ENCODE data around the gene SORBS2. TPM values are rescaled to one million over a fixed set of nuclear protein-coding genes. Genes with fewer than 3 reads are reported as not detected.
"Not testable (repeated sequence)": the region's sequence is repeated elsewhere in the genome, so short reads cannot be mapped to it uniquely, and the experiment has no call there.

Gene SORBS2
- total and polyA plus RNA-seq, 4 donors: 11.2 to 70.4 (median 26.4) TPM

- Histone ChIP-seq H3K4me1 (ENCODE audit: control insufficient read depth in 5 of 5, insufficient read depth in 5 of 5, low read length in 5 of 5) (peaks cover 0 to 17% (median 0%) of the 10 kb centered on the region in 5 donors), H3K9ac (ENCODE audit: insufficient read depth in 1 of 2, low read length in 2 of 2) (no peak overlapping the region), H3K27me3 (ENCODE audit: control insufficient read depth in 3 of 3, insufficient read depth in 3 of 3, low read length in 2 of 3) (no peaks in the 10 kb centered on the region), H3K4me3 (no peak overlapping the region), H3K36me3 (ENCODE audit: control insufficient read depth in 4 of 4, insufficient read depth in 4 of 4, low read length in 4 of 4) (no peaks in the 10 kb centered on the region), H3K27ac (ENCODE audit: low read depth in 1 of 2, low read length in 1 of 2) (peak overlapping the region in 1 of 2 donors; percentile 89), H3K9me3 (ENCODE audit: control insufficient read depth in 4 of 4, insufficient read depth in 3 of 4, low read length in 3 of 4) (peaks cover 0 to 2% (median 0%) of the 10 kb centered on the region in 4 donors)
- TF ChIP-seq, protein P1, sequence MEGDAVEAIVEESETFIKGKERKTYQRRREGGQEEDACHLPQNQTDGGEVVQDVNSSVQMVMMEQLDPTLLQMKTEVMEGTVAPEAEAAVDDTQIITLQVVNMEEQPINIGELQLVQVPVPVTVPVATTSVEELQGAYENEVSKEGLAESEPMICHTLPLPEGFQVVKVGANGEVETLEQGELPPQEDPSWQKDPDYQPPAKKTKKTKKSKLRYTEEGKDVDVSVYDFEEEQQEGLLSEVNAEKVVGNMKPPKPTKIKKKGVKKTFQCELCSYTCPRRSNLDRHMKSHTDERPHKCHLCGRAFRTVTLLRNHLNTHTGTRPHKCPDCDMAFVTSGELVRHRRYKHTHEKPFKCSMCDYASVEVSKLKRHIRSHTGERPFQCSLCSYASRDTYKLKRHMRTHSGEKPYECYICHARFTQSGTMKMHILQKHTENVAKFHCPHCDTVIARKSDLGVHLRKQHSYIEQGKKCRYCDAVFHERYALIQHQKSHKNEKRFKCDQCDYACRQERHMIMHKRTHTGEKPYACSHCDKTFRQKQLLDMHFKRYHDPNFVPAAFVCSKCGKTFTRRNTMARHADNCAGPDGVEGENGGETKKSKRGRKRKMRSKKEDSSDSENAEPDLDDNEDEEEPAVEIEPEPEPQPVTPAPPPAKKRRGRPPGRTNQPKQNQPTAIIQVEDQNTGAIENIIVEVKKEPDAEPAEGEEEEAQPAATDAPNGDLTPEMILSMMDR (IDR thresholded peaks at IDR 0.05; ENCODE audit: control extremely low read depth, extremely low read depth): no peak
- no peak for ATAC-seq (ENCODE audit: insufficient read depth, low FRiP score)
- DNase-seq: no peak
- WGBS, 2 donors: 33 to 71% methylated on average over 3 of the region's 3 CpGs
These were observed 103.6 kb downstream of the SORBS2 start for GRCh38 chr4:185708348-185708747.

DNA sequence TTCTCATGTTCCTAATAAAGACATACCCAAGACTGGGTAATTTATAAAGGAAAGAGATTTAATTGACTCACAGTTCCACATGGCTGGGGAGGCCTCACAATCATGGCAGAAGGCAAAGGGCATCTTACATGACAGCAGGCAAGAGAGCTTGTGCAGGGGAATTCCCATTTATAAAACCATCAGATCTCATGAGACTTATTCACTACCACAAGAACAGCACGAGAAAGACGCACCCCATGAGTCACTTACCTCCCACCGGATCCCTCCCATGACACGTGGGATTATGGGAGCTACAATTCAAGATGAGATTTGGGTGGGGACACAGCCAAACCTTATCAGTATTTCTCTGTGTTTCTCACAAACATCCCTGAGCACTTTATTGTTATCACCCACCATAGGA is 104.4 kb downstream of the SORBS2 start:
- H3K9me3 ChIP-seq (ENCODE audit: control insufficient read depth in 4 of 4, insufficient read depth in 3 of 4, low read length in 3 of 4); H3K4me3 ChIP-seq; H3K9ac ChIP-seq (ENCODE audit: insufficient read depth in 1 of 2, low read length in 2 of 2); H3K27me3 ChIP-seq (ENCODE audit: control insufficient read depth in 3 of 3, insufficient read depth in 3 of 3, low read length in 2 of 3); DNase-seq; ATAC-seq (ENCODE audit: insufficient read depth, low FRiP score); H3K36me3 ChIP-seq (ENCODE audit: control insufficient read depth in 4 of 4, insufficient read depth in 4 of 4, low read length in 4 of 4): not testable (repeated sequence)
- 83 to 90% methylated on average over 4 of the region's 4 CpGs for WGBS, 2 donors
- Histone ChIP-seq H3K4me1 (ENCODE audit: control insufficient read depth in 5 of 5, insufficient read depth in 5 of 5, low read length in 5 of 5) (peaks cover 0 to 13% (median 0%) of the 10 kb centered on the region in 5 donors), H3K27ac (ENCODE audit: low read depth in 1 of 2, low read length in 1 of 2) (peak overlapping the region in 1 of 2 donors; percentile 89)

DNA sequence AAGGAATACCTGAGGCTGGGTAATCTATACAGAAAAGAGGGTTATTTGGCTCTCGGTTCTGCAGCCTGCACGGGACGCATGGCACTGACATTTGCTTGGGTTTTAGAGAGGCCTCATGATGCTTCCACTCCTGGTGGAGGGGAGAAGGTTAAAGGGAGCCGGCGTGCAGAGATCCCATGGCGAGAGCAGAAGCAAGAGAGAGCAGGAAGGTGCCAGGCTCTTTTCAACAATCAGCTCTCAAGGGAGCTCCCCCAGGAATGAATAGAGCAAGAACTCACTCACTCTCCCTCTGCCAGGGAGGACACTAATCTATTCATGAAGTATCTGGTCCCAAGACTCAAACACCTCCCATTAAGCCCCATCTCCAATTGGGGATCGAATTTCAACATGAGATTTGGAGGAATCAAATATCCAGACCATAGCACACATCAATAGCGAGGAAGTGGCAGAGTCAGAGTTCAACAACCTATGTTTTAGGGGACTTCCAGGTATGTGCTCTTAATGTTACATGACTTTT is 109.8 kb downstream of the SORBS2 start:
- Histone ChIP-seq H3K9ac (ENCODE audit: insufficient read depth in 1 of 2, low read length in 2 of 2) (no peak overlapping the region), H3K27ac (ENCODE audit: low read depth in 1 of 2, low read length in 1 of 2) (peak overlapping the region in 1 of 2 donors; percentile 37), H3K27me3 (ENCODE audit: control insufficient read depth in 3 of 3, insufficient read depth in 3 of 3, low read length in 2 of 3) (no peaks in the 10 kb centered on the region), H3K36me3 (ENCODE audit: control insufficient read depth in 4 of 4, insufficient read depth in 4 of 4, low read length in 4 of 4) (no peaks in the 10 kb centered on the region), H3K4me3 (no peak overlapping the region), H3K4me1 (ENCODE audit: control insufficient read depth in 5 of 5, insufficient read depth in 5 of 5, low read length in 5 of 5) (peaks cover 0 to 10% (median 0%) of the 10 kb centered on the region in 5 donors), H3K9me3 (ENCODE audit: control insufficient read depth in 4 of 4, insufficient read depth in 3 of 4, low read length in 3 of 4) (no peaks in the 10 kb centered on the region)
- ATAC-seq (ENCODE audit: insufficient read depth, low FRiP score) (no peak), DNase-seq (no peak)
- TF ChIP-seq, protein P1 (IDR thresholded peaks at IDR 0.05; ENCODE audit: control extremely low read depth, extremely low read depth): no peak
- 96 to 98% methylated on average over 8 of the region's 8 CpGs for WGBS, 2 donors

DNA sequence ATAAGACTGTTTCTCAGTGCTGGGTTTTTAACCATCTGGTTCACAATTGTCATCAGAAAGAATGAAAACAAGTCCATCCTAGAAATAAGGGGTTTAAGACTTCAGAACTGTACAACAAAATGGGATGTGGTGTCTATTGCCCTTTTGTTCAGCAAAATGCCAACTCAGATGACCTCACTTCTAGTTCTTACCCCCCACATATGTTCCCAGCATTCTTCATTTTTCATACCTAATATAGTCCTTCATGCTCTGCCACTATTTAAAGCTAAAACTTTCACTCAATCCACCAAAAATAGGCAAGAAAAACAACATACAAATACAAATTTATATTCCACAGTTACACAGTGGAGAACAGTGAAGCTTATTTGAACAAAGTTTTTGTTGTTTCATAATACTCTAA is 111.4 kb downstream of the SORBS2 start:
- Histone ChIP-seq H3K27ac (ENCODE audit: low read depth in 1 of 2, low read length in 1 of 2) (peak overlapping the region in 1 of 2 donors; percentile 81), H3K4me3 (no peak overlapping the region), H3K4me1 (ENCODE audit: control insufficient read depth in 5 of 5, insufficient read depth in 5 of 5, low read length in 5 of 5) (peaks cover 0 to 14% (median 0%) of the 10 kb centered on the region in 5 donors), H3K36me3 (ENCODE audit: control insufficient read depth in 4 of 4, insufficient read depth in 4 of 4, low read length in 4 of 4) (no peaks in the 10 kb centered on the region), H3K9me3 (ENCODE audit: control insufficient read depth in 4 of 4, insufficient read depth in 3 of 4, low read length in 3 of 4) (no peaks in the 10 kb centered on the region), H3K9ac (ENCODE audit: insufficient read depth in 1 of 2, low read length in 2 of 2) (no peak overlapping the region), H3K27me3 (ENCODE audit: control insufficient read depth in 3 of 3, insufficient read depth in 3 of 3, low read length in 2 of 3) (no peaks in the 10 kb centered on the region)
- TF ChIP-seq, protein P1 (IDR thresholded peaks at IDR 0.05; ENCODE audit: control extremely low read depth, extremely low read depth): no peak
- ATAC-seq (ENCODE audit: insufficient read depth, low FRiP score): no peak
- DNase-seq: no peak
